ENCODE measurements around the gene CHRNB4. TPM values are rescaled to one million over a fixed set of nuclear protein-coding genes. Genes with fewer than 3 reads are reported as not detected.

Gene CHRNB4
- total RNA-seq, 1 donor from 2014 or later: not detected

- intact Hi-C loops (cut with micrococcal nuclease): no loop called here
- peaks cover 2% of the 10 kb centered on the region for H3K27me3 Mint-ChIP-seq (ENCODE audit: insufficient read depth)
- DNase-seq (ENCODE audit: low spot score): no peak
- no peaks in the 10 kb centered on the region for H3K9me3 Mint-ChIP-seq
- no peak overlapping the region for H3K27ac Mint-ChIP-seq
- no peaks in the 10 kb centered on the region for H3K4me1 Mint-ChIP-seq (ENCODE audit: low read depth)
- H3K36me3 Mint-ChIP-seq (ENCODE audit: low read depth): no peaks in the 10 kb centered on the region
- H3K4me3 Mint-ChIP-seq: no peak overlapping the region
Observed at GRCh38 chr15:78676424-78677110, 35.6 kb upstream of the CHRNB4 start.

DNA sequence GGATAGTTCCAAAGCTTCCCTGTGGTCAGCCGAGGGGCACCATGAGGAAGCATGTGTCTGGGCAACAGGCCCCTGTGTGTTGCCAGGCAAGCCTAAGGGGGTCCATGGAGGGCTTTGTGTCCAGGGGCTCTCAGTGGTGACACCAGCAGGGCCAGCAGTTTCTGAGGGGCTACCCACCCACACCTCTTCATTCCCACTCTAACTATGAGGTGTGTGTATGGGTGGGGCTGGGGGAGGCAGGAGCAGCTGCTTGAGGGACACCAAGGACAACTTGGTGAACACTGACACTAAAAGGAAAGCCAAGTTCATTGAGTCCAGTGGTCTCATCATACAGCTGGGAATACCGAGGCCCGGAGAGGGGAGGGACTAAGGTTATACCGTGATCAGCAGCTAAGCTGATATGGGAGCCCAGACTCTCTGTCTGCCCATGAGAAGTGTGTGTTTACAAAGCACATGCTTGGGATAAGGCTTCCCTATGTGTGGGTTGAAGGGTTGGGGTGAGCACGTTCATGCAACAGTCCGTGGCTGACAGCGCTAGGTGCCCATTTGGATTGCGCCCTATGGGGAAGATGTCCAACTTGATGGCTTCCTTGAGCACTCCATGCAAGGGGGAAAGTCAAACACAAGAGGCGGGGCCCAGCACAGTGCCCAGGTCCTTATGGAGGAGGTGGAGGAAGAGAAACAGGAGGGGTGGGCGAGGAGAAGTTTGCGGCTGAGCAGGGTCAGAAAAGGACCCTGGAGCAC is 34.8 kb upstream of the CHRNB4 start:
- Mint-ChIP-seq H3K36me3 (ENCODE audit: low read depth) (no peaks in the 10 kb centered on the region), H3K27me3 (ENCODE audit: insufficient read depth) (peaks cover 2% of the 10 kb centered on the region), H3K27ac (no peak overlapping the region), H3K4me3 (no peak overlapping the region), H3K4me1 (ENCODE audit: low read depth) (no peaks in the 10 kb centered on the region), H3K9me3 (no peaks in the 10 kb centered on the region)
- intact Hi-C loops (cut with micrococcal nuclease): no loop called here
- no peak for DNase-seq (ENCODE audit: low spot score)

DNA sequence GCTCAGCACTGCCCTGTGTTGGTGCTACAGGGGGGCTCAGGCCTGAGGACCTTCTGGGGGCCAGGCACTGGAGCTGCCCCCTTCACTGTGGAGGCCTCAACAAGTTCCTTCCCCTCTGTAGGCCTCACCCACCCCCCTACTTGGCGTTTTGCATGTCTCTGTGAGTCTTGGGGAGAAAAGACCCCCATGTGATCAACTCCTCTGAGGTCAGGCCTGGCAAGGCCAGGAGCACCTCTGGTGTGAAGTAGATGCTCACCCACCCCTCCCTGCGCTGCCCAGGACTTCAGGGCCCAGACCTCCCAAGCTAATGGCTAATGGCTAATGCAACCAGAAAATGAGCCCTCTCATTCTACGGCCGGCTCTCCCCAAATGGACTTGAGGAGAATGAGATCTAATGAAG is 34.2 kb upstream of the CHRNB4 start:
- H3K36me3 Mint-ChIP-seq (ENCODE audit: low read depth): no peaks in the 10 kb centered on the region
- intact Hi-C loops (cut with micrococcal nuclease): no loop called here
- H3K4me1 Mint-ChIP-seq (ENCODE audit: low read depth): no peaks in the 10 kb centered on the region
- peaks cover 2% of the 10 kb centered on the region for H3K27me3 Mint-ChIP-seq (ENCODE audit: insufficient read depth)
- no peak for DNase-seq (ENCODE audit: low spot score)
- no peak overlapping the region for H3K4me3 Mint-ChIP-seq
- H3K27ac Mint-ChIP-seq: no peak overlapping the region
- no peaks in the 10 kb centered on the region for H3K9me3 Mint-ChIP-seq

GRCh38 chr15:78673917-78674444 is 33.0 kb upstream of the CHRNB4 start:
- Mint-ChIP-seq H3K36me3 (ENCODE audit: low read depth) (no peaks in the 10 kb centered on the region), H3K27me3 (ENCODE audit: insufficient read depth) (peaks cover 2% of the 10 kb centered on the region), H3K9me3 (no peaks in the 10 kb centered on the region), H3K27ac (no peak overlapping the region), H3K4me1 (ENCODE audit: low read depth) (no peaks in the 10 kb centered on the region), H3K4me3 (no peak overlapping the region)
- DNase-seq (ENCODE audit: low spot score): no peak
- intact Hi-C loops (cut with micrococcal nuclease): no loop called here

GRCh38 chr15:78673476-78673875 is 32.5 kb upstream of the CHRNB4 start:
- Mint-ChIP-seq H3K4me1 (ENCODE audit: low read depth) (no peaks in the 10 kb centered on the region), H3K36me3 (ENCODE audit: low read depth) (no peaks in the 10 kb centered on the region), H3K9me3 (no peaks in the 10 kb centered on the region), H3K27me3 (ENCODE audit: insufficient read depth) (peaks cover 4% of the 10 kb centered on the region), H3K4me3 (no peak overlapping the region), H3K27ac (no peak overlapping the region)
- DNase-seq (ENCODE audit: low spot score): no peak
- intact Hi-C loops (cut with micrococcal nuclease): no loop called here

- Mint-ChIP-seq H3K27me3 (ENCODE audit: insufficient read depth) (peaks cover 11% of the 10 kb centered on the region), H3K4me3 (no peak overlapping the region), H3K4me1 (ENCODE audit: low read depth) (no peaks in the 10 kb centered on the region), H3K36me3 (ENCODE audit: low read depth) (no peaks in the 10 kb centered on the region), H3K9me3 (no peaks in the 10 kb centered on the region), H3K27ac (no peak overlapping the region)
- intact Hi-C loops (cut with micrococcal nuclease): no loop called here
- no peak for DNase-seq (ENCODE audit: low spot score)
Observed at GRCh38 chr15:78672285-78673014, 31.4 kb upstream of the CHRNB4 start.

- H3K4me3 Mint-ChIP-seq: no peak overlapping the region
- H3K27me3 Mint-ChIP-seq (ENCODE audit: insufficient read depth): peaks cover 11% of the 10 kb centered on the region
- H3K27ac Mint-ChIP-seq: no peak overlapping the region
- no peaks in the 10 kb centered on the region for H3K36me3 Mint-ChIP-seq (ENCODE audit: low read depth)
- DNase-seq (ENCODE audit: low spot score): no peak
- no peaks in the 10 kb centered on the region for H3K4me1 Mint-ChIP-seq (ENCODE audit: low read depth)
- no peaks in the 10 kb centered on the region for H3K9me3 Mint-ChIP-seq
- intact Hi-C loops (cut with micrococcal nuclease): no loop called here
Observed at GRCh38 chr15:78671626-78672211, 30.7 kb upstream of the CHRNB4 start.

- peaks cover 14% of the 10 kb centered on the region for H3K27me3 Mint-ChIP-seq (ENCODE audit: insufficient read depth)
Observed at GRCh38 chr15:78668987-78669386, 28.0 kb upstream of the CHRNB4 start.

GRCh38 chr15:78667578-78668236 is 26.7 kb upstream of the CHRNB4 start:
- Mint-ChIP-seq H3K4me1 (ENCODE audit: low read depth) (no peaks in the 10 kb centered on the region), H3K27me3 (ENCODE audit: insufficient read depth) (peaks cover 15% of the 10 kb centered on the region), H3K9me3 (no peaks in the 10 kb centered on the region), H3K36me3 (ENCODE audit: low read depth) (no peaks in the 10 kb centered on the region), H3K4me3 (no peak overlapping the region), H3K27ac (no peak overlapping the region)
- intact Hi-C loops (cut with micrococcal nuclease): no loop called here
- DNase-seq (ENCODE audit: low spot score): no peak

More at GRCh38 chr15:78668987-78669386, 28.0 kb upstream of the CHRNB4 start:
- Mint-ChIP-seq H3K9me3 (no peaks in the 10 kb centered on the region), H3K4me3 (no peak overlapping the region), H3K4me1 (ENCODE audit: low read depth) (no peaks in the 10 kb centered on the region), H3K27ac (no peak overlapping the region), H3K36me3 (ENCODE audit: low read depth) (no peaks in the 10 kb centered on the region)
- intact Hi-C loops (cut with micrococcal nuclease): no loop called here
- DNase-seq (ENCODE audit: low spot score): no peak

- DNase-seq (ENCODE audit: low spot score): no peak
- Mint-ChIP-seq H3K36me3 (ENCODE audit: low read depth) (no peaks in the 10 kb centered on the region), H3K27ac (no peak overlapping the region), H3K9me3 (no peaks in the 10 kb centered on the region), H3K4me1 (ENCODE audit: low read depth) (no peaks in the 10 kb centered on the region), H3K27me3 (ENCODE audit: insufficient read depth) (peaks cover 15% of the 10 kb centered on the region), H3K4me3 (no peak overlapping the region)
- intact Hi-C loops (cut with micrococcal nuclease): no loop called here
Observed at GRCh38 chr15:78666010-78666409, 25.0 kb upstream of the CHRNB4 start.

DNA sequence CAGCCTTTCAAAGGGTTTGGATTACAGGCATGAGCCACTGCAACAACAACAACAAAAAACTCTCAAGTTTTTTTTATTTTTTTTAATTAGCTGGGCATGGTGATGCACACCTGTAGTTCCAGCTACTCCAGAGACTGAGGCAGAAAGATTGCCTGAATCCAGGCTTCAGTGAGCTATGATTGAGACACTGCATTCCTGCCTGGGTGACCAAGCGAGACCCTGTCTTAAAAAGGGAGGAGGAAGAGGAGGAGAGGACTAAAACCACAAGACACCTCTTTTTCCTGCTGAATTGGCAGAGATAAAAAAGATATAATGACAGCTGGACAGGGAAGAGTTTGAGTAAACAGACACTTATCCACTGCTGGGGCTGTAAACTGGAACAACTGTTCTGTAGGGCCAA is 22.7 kb upstream of the CHRNB4 start:
- Mint-ChIP-seq H3K36me3 (ENCODE audit: low read depth) (no peaks in the 10 kb centered on the region), H3K27me3 (ENCODE audit: insufficient read depth) (peaks cover 15% of the 10 kb centered on the region), H3K4me3 (no peak overlapping the region), H3K9me3 (no peaks in the 10 kb centered on the region), H3K27ac (no peak overlapping the region), H3K4me1 (ENCODE audit: low read depth) (no peaks in the 10 kb centered on the region)
- intact Hi-C loops (cut with micrococcal nuclease): no loop called here
- DNase-seq (ENCODE audit: low spot score): no peak

GRCh38 chr15:78662028-78662427 is 21.0 kb upstream of the CHRNB4 start:
- intact Hi-C loops (cut with micrococcal nuclease): no loop called here
- Mint-ChIP-seq H3K27me3 (ENCODE audit: insufficient read depth) (peaks cover 8% of the 10 kb centered on the region), H3K9me3 (no peaks in the 10 kb centered on the region), H3K27ac (no peak overlapping the region), H3K36me3 (ENCODE audit: low read depth) (no peaks in the 10 kb centered on the region), H3K4me3 (no peak overlapping the region), H3K4me1 (ENCODE audit: low read depth) (no peaks in the 10 kb centered on the region)
- no peak for DNase-seq (ENCODE audit: low spot score)

All from activated T-helper 1 cell treated with anti-CD3 and anti-CD28 coated beads, Interleukin-12 subunit alpha, Interleukin-12 subunit beta, Interleukin-2, Interleukin-4 antibody, amounts not matched to agents 30 ng/mL and 10 ng/mL and 1 ng/mL, durations not matched to agents 14 hours and 24 hours and 36 hours (primary cell).